Erythroblast (primary cell): ENCODE measurements around the gene SH3RF1.

Source experiments
- DNase-seq, 2 experiments: peaks; one replicate each; lab custom pipeline; 2025; lab: John Stamatoyannopoulos, UW
- GATA1 ChIP-seq: IDR thresholded peaks from 2 replicates; pipeline ENCODE4 v1.6.1; 2011; ENCODE audit warnings: low read depth, mild to moderate bottlenecking, control low read depth, low read length, moderate library complexity
- POLR2A ChIP-seq: IDR thresholded peaks from 2 replicates; pipeline ENCODE4 v1.6.1; 2011; ENCODE audit warnings: mild to moderate bottlenecking, low read length

SH3RF1 gene

DNA sequence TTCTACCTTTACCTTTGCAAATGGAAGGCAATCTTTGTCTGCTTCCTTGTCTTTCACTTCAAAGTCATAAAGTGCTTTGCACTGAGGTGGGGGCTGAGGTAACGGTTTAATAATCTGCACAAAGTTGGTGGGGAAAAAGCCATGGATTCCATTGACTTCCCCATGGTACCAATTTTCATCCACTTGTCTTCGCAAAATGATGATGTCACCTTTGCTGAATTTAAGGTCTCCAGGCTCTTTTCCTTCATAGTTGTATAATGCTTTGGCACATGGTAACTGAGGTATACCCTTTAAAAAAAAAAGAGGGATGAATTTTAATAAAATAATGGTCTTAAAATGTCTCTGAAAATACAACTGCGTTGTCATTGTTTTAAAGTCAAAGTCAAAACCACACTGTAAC lies 114.4 kb downstream of the SH3RF1 start:
- TF ChIP-seq POLR2A (no peak), GATA1 (no peak)
- no peak for DNase-seq

- TF ChIP-seq POLR2A = no peak
- TF ChIP-seq GATA1 = no peak
- no peak for DNase-seq
Observed at GRCh38 chr4:169154121-169154520, 116.6 kb downstream of the SH3RF1 start.

DNA sequence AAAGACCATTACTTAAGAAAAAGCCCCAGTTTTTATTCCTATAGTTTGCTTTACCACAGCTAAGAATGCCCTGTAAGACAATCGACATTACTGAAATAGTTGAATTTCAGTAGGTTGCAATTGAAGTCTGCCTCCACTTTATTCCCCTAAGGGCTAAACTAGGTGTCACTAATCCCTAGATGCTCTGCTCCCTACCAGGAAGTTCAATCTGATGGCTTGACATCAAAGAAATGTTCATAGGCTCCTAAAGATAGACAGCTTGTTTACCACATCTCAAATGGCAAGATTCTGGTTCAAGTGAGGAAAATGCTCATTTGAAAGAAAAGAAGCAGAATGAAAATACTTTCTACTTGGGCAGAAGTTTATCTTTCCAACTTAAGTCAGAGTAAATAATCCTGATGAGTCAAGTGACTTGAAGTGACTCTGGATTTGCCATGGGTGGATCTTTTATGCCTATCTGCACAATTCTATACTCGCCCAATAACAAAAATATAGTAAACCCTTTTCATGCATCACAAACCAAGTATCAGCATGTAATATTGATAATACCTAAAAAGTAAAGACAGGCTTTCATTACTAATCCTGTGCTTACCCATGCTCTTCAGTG lies 117.2 kb downstream of the SH3RF1 start:
- TF ChIP-seq GATA1 (no peak), POLR2A (no peak)
- no peak for DNase-seq

DNA sequence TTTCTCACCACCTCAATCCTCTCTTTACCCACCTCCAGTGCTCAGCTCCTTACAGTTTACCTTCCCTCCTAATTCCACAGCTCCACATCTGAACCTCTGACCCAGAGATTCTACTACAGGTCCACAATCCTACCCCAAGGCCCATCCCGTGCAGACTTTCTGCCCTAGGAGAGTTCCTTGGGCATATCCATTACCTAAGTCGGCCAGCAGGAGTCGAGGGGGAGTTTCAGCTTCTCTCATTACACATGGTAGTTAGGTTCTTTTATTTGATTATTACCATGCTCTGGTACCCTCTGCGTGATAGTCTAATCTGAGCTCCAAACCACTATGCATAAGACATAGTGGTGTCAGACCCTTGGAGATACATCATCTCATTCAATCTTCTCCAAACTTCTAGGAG lies 117.9 kb downstream of the SH3RF1 start:
- no peak for TF ChIP-seq POLR2A
- no peak for TF ChIP-seq GATA1

DNA sequence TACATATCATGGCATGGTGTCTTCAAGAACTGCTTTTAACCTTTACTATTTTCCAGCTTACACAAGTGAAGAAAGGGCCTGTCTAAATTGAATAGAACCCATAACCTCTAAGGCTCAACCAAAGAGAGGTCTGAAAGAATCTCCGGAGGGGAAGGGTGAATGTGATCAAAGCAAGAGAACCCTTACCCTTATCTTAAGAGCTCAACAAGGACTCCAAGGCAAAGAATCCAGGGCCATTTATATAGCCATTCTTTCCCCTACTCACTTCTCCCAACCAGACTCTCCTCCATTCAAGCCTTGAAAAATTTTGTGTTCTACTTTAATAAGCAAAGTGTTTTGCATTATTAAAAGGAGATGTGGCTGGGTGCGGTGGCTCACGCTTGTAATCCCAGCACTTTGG lies 118.7 kb downstream of the SH3RF1 start:
- DNase-seq = no peak
- TF ChIP-seq GATA1 (no peak), POLR2A (no peak)

More for the DNA sequence above, 117.9 kb downstream of the SH3RF1 start:
- peak; percentile 5 to 15 for DNase-seq

DNA sequence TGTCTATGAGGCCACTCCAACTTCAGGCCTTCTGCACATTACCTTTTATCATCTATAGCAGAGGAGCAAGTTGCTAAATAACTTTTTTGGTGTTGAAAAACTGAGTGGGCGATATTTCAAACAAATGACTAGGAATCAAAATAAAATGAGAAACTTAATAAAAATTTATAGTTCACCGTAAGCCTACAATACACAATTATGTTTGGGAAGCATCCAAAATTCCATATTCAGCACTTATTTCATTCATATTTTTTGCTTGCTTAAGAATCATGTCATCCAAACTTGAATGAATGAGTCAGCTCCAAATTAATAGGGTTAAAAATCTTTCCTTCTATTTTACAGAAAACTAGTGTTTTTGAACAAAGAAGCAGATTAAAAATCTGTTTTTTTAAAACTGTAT lies 119.1 kb downstream of the SH3RF1 start:
- DNase-seq = no peak

DNA sequence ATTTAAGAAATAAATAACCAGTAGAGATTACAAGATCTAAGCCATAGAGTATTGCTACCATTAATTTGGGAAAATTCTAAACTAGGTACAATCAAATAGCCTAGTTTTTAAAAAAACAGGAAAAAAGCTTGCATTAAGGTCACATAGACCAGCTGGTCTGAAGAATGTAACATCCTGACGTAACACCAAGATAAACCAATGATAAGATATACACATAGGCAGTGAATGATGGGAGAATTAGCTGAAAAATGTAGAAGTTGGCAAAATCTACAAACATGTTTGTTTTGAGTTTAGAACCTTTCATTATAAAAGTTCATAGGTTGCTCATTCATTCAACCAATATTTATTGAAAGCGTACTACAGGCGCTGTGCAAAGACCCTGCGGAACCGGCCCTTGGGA lies 120.0 kb downstream of the SH3RF1 start:
- no peak for DNase-seq
- TF ChIP-seq GATA1 = no peak
- TF ChIP-seq POLR2A = no peak

More for the DNA sequence above, 119.1 kb downstream of the SH3RF1 start:
- TF ChIP-seq GATA1 (no peak), POLR2A (no peak)

DNA sequence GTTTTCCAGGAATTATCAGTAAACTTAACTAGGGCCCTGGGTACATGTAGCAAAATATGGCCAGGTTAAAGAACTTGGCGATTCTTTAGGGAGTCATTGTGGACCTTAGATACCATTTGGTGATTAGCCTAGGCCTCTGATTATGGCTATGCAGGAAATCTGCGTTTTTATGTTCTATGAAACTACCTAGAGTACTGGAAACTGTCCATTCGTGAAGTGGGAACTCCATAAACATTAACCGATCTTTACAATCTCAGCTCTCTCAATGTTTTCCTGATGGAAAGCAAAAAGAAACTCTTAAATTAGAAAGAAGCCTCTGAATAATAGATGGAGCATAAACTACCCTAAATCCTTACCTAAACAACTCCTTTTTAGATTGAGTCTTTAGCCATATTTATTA lies 121.9 kb downstream of the SH3RF1 start:
- no peak for TF ChIP-seq POLR2A
- no peak for TF ChIP-seq GATA1
- no peak for DNase-seq

DNA sequence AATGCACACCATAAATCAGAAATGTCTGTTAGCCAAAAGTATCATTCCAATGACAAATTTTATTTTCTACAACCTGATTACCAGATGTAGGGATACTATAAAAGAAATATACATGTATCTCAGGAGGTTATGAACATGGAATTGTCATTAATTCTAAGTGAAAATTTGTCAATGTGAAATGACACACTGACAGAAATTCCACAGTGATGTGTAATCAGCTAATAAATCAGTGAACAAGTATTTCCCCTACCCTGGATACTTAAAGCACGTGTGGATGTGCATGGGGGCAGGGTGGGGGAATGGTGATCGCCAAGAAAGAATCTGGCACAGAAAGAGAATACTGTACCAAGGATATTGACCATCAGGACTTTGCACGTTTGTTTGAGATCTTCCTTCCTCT lies 123.6 kb downstream of the SH3RF1 start:
- DNase-seq = no peak
- TF ChIP-seq GATA1 (no peak), POLR2A (no peak)

DNA sequence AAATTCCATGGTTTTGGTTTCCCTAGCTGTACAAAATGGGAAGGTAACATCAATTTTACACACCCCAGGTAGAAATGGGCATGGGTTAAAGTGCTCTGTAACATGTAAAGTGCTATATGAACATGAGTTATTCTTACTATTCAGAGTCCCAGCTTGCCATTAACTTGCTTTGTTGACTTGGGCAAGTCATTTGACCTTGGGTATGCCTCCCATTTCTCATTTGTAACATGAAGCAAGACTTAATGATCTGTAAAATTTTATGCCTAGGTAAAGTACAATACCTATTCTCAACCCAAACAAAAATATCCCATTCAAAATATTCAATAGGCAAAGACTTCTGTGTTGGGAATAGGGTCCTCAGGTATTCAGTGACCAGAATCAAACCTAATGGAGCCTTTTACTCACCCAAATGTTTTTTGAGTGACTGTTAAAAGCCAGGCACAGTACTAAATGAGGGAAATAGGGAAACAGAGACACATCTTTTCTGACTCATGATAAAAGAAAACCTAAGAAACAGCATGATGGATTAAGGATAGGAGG lies 126.6 kb downstream of the SH3RF1 start:
- no peak for DNase-seq
- TF ChIP-seq POLR2A = no peak
- TF ChIP-seq GATA1 = no peak

DNA sequence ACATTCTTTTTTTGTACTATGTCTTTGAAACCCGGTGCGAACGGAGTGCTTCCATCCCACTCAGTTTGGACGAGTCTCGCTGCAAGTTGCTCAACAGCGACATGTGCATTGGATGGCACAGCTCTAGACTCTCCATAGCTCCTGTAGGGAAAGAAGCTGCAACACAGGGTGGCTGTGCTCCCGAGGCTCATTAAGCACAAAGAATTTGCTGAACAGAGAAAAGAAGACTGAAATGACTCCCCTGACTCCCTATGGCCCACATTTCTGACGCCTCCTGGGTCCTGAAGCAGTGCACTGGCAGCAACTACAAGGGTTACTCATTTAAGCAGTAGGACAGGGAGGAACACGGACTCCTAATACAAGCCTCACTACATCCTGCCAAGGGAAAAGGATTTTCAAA lies 127.4 kb downstream of the SH3RF1 start:
- DNase-seq = no peak
- TF ChIP-seq POLR2A (no peak), GATA1 (no peak)

DNA sequence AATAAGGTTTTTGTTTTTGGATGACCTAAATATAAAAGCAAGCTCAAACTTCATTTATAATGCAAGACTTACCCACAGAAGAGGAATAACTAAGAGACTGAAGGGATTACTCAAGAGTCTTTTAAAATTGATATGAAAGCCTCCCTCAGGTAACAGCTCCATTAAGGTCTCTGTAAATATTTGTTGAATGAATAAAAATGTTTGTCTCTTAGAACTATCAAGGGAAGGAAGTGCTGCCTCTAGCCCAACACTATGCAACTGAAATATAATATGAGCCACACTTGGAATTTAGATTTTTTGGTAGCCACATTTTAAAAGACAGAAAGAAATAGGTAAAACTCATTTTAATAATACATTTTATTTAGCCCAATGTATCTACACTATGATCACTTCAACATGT lies 127.8 kb downstream of the SH3RF1 start:
- no peak for DNase-seq
- TF ChIP-seq GATA1 (no peak), POLR2A (no peak)

- no peak for TF ChIP-seq POLR2A
- no peak for TF ChIP-seq GATA1
Observed at GRCh38 chr4:169142391-169142790, 128.4 kb downstream of the SH3RF1 start.

GRCh38 chr4:169139021-169139420 lies 131.7 kb downstream of the SH3RF1 start:
- TF ChIP-seq GATA1 (no peak), POLR2A (no peak)
- no peak for DNase-seq

More at GRCh38 chr4:169142391-169142790, 128.4 kb downstream of the SH3RF1 start:
- DNase-seq = no peak

DNA sequence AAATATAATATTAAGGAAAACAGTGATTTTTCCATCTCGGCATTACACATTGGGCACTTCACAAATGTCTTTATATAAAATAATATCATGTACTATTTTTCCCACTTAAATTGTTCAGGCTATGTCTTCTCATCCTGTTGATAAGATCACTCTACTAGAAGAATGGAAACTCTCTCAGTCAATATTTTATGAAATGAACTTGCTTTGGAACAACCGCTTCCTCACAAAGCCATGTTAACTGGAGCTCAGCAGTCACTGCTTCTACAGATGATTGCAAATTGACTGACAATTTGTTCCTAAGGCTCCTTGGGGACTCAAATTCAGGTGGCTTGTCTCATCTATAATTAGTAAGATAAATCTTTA lies 133.2 kb downstream of the SH3RF1 start:
- TF ChIP-seq POLR2A (no peak), GATA1 (no peak)
- DNase-seq = no peak
